ENCODE measurements around the gene KCNA2.
A peak's percentile ranks its signal among the peaks of the same experiment; 100 is the strongest.

Gene KCNA2

DNA sequence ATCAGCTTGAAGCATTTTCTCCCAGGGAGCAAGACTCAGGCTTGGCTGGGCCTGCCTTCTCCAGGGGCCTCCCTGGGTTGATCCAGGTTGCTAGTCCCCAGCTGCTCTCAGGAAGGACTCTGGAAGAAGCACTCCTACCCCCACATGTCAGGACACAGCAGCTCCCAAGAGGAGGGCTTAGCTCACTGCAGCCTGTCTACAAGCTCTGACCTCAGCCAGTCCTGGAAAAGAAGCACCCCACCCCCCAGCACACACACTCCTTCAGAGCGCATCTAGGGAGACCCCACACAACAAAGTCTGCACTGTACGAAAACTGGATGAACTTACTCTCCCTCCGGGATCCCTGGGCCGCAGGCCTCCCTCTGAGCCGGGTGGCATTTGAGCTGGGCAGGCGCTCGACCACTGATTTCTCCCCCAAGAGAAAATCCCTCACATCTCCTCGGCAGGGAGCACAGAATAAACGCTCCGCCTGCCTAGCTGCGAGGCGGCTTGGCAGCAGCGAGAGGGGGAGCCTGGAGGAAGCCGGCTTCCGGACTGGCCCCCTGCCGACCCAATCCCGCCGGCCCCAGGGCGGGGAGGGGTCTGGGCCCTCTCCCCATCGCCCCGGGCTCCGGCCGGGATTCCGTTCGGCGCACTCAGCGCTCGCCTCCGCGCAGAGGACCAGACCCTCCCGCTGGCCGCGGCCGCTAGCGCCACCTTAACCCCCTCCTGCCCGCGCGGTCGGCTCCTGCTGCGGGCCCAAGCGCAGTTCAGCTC, at the start of gene KCNA2:
Gene KCNA2, minus strand, starts transcription at position 458 of the 756 bp plus-strand sequence. CDS start 1,576 bp downstream, outside the sequence.
- DNase-seq (ENCODE audit: insufficient read length, low spot score) (peak; percentile 18), FAIRE-seq (no peak)

DNA sequence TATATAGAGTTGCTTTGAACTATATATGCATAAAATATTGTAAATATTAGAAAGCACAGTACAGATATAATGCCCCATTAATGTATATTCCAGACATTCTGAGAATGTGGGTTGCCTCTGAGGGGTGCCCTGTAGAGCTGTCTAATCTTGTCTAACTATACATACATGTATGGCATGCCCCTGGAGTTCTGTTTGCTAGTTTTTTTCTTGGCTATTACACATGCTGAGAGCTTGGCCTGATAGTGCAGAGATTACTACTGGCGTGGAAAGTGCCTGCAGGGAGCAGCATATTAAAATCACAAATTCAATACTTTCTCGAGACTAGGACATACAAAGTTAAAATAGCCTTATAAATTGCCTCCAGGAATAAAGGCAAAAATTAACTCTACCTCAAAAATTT, 44.5 kb upstream of the KCNA2 start:
- FAIRE-seq, result no peak
- DNase-seq (ENCODE audit: insufficient read length, low spot score), result no peak

DNA sequence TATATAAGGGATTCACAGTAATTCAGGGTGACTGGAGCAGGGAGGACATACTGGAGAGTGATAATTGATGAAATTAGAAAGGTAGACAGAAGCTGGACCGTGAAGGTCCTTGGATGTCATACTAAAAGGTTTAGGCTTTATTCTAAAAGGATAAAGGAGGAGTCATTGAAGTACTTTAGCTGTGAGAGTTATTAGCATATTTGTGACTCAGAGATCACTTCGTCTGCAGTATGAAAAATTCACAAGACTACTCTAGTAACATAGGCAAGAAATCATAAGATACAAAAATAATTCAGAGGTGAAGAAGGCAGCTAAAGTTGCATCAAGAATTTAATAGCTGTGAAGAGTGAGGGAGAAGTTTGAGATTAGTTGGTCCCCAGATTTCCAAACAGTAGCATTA, 42.3 kb upstream of the KCNA2 start:
- DNase-seq (ENCODE audit: insufficient read length, low spot score) (no peak), FAIRE-seq (no peak)

DNA sequence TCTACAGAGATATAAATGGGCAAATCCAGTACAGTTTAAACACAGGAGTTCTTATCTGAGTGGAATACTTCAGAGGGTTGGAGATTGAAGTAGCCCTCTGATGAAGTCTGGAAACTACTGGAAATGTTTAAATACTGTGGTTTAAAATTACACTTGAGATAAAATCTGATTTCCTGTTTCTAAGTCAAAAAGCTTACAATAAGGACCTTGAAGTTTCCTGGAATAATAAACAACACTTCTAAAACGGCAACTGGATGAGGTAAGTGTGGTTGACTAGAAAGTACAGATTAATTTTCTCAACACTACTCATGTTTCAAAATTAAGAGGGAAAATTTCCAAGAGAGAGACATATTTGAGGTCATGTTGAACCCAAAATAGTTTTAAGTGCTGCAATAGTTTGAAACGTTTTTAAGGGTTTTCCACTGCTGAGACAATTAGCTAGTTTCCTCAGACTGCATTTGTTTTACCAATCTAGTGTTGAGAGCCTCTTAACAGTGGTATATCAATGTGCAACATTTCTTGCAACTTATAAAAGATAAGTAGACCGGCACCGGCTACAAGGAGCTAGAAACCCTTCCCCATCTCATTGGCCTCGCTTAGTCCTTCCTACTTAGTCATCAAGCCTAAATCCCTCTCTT, 41.2 kb upstream of the KCNA2 start:
- DNase-seq (ENCODE audit: insufficient read length, low spot score) (no peak), FAIRE-seq (no peak)

DNA sequence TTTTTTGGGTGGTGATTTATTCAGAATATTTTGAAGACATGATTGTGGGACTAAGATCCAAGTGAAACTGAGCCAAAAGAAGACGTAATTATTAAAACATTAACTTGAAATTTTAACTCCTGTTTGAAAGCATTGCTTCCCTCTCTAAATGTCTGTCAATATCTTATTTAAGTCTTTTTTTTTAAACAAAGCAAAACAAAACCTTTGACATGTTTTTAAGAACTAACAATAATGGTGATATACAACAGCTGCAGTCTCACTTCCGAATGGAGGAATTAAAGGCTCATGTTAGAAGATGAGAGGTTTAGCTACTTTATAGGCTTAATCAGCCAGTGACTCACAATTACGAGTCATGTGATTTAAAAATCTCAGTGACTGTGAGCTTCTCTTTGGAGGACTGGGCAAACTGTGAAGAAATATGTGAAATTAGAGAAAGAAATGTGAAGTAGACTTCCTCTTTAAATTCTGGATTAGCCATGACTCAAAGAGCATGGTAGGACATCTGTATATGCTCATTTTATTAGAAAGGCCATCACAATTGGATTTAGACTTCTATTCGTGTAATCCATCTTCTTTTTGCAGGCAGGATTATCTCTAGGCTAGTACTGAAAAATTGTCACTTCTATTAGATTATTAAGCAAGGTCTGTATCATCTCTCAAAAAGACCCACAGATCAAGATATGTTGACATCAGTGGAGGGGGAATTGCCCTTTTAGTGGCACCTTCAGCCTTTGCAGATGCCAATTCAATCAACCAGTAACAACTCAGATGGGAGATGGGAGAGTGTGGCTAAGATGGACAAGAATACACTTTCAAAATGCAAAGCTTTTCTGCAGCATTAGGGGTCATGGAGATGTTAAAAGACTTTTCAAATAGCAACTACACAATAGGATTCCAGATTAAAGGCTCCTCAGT, 39.9 kb upstream of the KCNA2 start:
- FAIRE-seq, result no peak

DNA sequence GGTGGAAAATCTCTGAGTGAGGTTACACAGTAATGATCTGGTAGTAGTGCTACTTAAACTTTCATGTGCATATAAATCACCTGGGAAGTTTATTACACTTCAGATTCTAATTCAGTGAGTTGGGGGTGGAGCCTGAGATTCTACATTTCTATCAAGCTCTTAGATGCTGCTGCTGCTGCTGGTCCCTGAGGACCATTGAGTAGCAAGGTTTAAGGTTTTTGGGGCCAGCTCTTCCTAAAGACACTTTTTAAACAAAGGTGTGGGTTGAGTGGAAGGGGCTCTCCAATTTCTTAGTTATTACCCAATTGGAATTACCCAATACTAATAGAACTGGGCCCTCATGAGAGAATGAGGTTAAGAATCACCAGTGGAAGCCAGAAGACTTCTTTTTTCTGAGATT, 39.1 kb upstream of the KCNA2 start:
- DNase-seq (ENCODE audit: insufficient read length, low spot score) (no peak), FAIRE-seq (no peak)

More for the DNA sequence above, 39.9 kb upstream of the KCNA2 start:
- DNase-seq (ENCODE audit: insufficient read length, low spot score), result no peak

DNA sequence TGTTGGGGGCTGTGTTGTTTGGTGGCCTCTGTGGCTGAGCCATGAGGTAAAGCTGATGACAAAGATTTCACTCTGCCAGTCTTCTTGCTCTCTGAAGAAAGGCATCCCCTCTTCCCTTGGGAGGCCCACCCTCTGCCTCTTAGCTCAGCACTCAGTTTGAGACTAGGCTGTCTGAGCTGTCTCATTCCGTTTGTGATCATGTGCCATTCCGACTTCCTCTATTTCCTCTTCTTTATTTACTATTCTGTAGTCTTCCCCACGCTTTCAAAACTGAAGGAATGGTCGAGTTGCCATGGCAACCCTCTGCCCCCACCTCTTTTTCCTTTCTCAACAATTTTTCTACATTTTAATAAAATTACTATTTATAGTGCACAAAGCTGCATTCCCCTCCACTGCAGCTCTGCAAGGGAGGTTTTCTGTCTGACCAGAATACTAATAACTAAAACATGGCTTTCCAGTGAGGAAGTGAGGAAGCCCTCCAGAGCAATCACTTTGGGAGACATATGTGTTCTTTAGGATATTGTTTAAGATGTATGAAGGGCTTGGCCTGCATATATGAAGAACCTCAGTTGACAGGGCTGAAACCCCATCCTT, 37.8 kb upstream of the KCNA2 start:
- no peak for FAIRE-seq
- no peak for DNase-seq (ENCODE audit: insufficient read length, low spot score)

DNA sequence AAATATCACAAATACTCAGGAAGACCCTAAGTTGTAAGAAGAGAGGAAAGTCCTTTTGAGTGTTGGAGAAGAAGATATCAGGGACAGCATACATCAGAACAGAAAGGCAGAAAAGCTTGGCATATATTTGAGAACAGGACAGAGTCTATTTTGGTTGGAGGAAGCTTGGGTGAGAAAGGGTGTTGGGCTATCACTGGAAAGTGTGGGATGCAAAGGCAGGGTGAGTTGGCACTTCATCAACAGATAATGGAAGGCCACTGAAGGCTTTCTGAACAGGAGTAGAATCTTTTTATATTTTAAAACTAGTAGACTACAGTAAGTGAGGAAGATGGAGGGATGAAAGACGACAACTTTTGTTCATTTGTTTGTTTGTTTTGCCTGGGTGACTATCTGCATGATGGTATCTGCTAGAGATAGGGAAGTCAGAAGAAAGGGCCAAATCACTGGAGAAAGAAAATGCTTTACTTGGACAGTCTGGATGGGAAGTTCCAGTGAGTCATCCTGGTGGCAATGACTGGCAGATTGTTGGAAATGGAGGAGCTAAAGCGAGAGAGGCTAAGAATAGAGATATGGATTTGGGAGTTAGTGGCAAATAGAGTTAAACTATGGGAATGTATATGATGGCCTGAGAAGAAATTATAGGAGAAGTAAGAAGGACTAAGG, 33.7 kb upstream of the KCNA2 start:
- no peak for DNase-seq (ENCODE audit: insufficient read length, low spot score)
- FAIRE-seq, result no peak

DNA sequence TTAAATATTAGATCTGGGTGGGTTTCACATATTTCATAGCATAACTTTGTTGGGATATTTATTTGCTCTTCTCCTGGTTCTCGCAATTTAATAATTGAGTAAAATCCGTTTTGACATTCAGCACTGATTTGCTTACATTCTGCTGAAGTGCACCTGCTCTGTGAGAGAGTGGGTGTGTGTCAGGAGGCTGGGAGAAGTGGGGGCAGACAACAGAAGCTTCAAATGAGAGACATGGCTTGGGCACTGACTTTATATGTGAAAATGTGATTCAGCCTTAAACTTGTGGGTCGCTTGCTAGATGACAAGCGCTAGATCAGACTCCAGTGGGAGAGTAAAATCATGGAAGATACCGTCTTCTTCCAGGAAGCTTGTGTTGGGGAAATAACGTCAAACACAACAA, 32.4 kb upstream of the KCNA2 start:
- DNase-seq (ENCODE audit: insufficient read length, low spot score), result no peak
- no peak for FAIRE-seq

DNA sequence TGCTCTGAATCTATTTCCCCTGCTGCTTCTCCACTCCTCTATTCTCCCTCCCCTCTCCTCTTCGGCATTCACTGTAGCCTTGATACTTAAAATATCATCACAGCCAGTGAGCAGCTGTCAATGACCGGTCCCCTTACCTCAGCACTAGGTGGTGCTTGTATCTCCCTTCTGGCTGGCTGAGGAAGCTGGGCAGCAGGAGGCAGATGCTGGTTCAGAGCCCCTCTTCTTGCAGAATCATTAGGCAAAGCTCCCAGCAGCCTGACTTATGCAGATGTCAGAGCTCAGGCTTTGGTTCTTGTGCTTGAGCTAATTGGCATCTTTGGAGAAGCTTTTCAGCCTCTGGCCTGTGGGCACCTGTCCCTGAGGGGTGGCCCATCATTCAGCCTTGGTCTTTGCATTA, 31.9 kb upstream of the KCNA2 start:
- no peak for DNase-seq (ENCODE audit: insufficient read length, low spot score)
- no peak for FAIRE-seq

DNA sequence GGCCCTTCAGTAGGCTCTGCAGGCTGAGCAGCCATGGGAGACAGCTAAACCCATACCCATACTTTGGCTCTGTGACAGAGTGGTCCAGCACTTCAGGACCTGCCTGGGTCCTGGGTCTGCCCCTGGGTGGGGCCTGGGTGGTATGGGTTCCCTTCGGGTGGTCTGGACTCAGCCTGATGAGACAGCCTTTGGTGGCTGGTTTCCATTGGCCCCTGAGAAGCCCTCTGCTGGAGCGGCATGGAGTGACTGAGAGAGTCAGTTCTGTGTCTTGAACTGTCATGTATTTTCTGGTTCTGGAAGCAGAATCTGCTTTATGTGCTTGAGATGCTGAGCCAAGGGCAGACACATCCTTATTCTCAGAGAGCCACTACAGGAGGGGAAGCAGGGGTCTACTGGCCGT, 31.3 kb upstream of the KCNA2 start:
- FAIRE-seq, result no peak
- DNase-seq (ENCODE audit: insufficient read length, low spot score), result no peak

DNA sequence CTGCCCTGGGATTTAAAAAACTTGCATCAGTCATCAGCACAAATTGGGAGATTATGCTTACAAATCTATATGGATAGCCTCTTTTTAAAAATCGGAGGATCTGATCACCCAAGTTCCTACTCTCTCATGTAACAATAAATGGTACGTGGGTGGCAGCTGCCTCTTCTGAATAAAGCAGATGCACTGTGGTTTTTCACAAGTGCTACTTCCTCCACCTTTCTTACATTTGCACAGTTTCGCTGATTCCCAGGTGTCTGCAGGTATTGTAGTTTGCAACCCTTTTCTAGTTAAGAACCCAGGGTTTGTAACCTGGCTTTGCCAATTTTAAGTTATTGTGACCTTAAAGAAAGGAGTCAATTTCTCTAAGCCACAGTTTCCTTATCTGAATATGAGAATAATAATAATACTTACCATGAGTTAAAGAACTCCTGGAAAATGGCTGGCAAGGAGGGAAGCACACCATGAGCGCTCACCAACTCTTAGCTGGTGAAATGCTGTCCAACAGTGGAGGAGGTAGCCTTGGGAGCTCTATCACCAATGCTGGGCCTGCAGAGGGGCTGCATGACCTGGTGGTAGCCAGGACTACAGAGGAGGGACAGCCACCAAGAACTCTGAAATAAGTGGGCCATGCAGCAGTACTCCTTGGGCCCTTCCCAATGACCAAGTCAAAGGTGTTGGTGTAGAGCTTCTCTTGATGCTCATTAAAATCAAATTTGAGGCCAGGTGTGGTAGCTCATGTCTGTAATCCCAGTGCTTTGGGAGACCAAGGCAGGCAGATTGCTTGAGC, 30.2 kb upstream of the KCNA2 start:
- FAIRE-seq, result no peak

DNA sequence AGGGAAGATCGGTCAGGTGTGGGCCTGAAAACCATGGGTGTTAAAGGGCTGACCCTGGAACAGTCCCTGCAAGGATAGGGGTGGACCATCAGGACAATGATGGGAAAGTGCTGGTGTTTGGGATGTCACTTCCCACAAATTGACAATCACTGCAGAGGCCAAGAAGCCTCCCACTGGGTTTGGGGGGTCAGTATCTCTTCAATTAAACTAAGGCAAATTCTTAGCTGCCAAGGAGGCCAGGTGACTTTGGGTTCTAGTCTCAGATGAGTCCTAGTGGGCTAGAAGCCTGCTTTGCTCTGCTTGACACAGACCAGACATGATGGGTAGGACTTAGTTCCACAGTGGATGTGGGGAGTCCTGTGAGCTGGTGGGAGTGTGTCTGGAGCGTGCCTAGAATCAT, 29.3 kb upstream of the KCNA2 start:
- DNase-seq (ENCODE audit: insufficient read length, low spot score) (no peak), FAIRE-seq (no peak)

More for the DNA sequence above, 30.2 kb upstream of the KCNA2 start:
- no peak for DNase-seq (ENCODE audit: insufficient read length, low spot score)

DNA sequence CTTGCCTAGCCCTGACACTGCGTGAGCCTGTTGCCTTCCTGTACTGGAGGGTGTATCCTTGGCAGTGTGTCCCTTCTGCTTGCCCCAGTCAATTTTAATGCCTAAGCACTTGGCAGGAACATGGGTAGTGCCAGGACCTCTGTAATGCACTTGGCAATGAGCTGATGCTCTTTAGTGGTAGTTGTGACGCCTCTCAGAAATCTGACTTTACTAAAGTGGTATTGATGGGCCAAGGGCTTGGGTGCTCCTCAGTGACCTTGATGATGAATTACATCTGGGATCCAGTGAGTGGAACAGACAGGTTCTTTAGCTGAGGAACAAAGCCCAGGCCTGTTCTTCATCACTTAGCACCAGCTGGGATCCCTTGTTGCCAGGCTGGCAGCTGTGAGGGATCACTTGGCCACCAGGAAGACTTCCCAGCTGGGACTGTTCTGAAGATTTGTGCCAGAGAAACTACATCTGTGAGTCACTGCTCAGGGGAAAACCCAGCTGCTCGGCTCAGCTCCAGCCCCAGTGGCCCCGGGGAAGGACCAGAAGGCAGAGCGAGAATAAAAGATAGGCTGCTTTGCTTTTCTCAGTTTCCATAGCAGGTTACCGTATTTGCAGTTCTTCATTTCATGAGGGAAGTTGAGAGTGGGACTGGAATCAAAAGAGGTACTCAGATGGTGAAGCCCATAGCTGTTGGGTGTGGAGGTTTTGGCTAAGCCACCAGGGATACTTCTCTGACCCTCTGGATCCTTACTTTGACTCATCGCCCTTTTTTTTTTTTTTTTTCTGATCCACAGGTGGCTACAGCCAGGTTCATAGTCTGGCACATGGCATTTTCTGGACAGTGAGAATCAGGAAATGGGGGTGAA, 28.5 kb upstream of the KCNA2 start:
- DNase-seq (ENCODE audit: insufficient read length, low spot score) (no peak), FAIRE-seq (no peak)

DNA sequence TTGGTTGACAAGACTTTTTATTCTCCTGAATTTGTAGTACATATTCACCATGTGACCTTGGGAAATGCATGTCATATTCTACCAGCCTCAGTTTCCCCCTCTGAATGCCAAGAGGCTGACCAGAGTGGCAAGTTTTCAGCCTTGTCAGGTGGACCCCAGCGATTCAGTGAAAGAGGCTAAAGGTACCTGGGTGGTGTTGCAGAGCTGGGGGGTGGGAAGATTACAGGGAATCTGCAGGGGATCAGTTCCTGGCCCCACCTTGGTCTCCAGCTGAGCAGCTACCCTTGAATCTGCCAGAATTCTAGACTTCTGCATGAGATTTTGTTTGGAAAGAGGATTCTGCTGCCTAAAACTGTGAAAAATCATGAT, 27.9 kb upstream of the KCNA2 start:
- DNase-seq (ENCODE audit: insufficient read length, low spot score) (no peak), FAIRE-seq (no peak)

DNA sequence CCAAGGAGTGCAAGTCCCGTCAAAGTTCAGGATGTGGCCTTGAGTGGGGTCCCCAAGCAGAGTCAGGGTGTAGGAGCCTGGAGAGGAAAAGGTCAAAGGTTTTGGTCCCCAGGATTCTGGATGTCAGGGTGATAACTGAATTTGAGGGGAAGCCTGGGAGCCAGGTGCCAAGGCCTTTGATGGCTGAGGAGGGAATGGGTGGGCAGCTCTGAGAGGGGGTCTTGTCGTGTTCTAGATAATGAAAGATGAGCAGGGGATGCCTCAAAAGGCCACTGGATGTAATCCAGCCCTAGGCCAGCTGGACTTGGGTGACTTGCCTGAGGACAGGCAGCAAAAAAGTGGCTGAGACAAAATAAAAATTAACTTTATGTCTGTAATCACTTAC, 27.5 kb upstream of the KCNA2 start:
- FAIRE-seq, result no peak
- no peak for DNase-seq (ENCODE audit: insufficient read length, low spot score)

DNA sequence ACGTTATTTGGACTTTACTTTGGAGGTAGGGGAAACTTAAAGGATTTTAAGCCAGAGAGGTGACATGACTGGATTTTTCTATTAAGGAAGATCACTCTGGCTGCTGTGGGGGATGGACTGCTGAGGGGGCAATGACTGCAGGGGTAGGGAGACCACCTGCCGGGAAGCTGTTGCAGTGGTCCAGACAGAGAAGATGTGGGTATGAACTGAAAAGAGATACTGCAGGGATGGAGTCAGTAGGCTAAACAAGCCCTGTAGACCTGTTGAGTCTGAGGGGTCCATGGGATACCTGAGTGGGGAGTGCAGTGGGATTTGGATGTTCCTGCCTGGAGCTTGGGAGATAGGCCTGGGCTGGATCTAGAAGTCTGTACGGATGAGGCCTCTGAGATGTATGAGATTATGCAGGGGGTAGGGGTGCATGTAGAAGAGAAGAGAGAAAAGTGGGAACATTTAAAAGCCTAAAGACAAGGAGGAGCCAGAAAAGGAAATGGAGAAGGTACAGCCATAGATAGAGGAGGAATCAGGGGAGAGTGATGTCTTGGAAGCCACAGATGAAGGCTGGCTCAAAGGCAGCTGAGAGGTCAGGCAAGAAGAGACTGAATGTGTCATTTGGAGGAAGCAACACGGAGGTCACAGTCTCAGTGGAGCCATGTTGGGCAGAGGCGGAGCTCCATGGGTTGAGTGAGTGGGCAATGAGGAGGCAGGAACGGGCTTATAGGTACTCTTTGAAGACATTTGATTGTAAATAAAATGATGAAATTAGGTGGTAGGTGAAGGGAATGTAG, 25.9 kb upstream of the KCNA2 start:
- no peak for DNase-seq (ENCODE audit: insufficient read length, low spot score)
- no peak for FAIRE-seq

Measured in HTR-8/SVneo (cell line).